Hepatocyte (in vitro differentiated cells): ENCODE results near the gene CDK17.

Experiments
- CTCF ChIP-seq: fragments of 200-600 bp; sonication (generic); IDR thresholded peaks from 2 replicates; pipeline ENCODE4 v1.5.1; 2016; ENCODE audit warnings: antibody characterized with exemption, mild to moderate bottlenecking; ENCODE audit not compliant: poor library complexity
- EZH2 ChIP-seq: fragments of 200-600 bp; sonication (generic); IDR thresholded peaks from 2 replicates; pipeline ENCODE4 v1.6.1; 2016; ENCODE audit warnings: antibody characterized with exemption, mild to moderate bottlenecking, borderline replicate concordance
- EZH2phosphoT487 ChIP-seq: fragments of 200-600 bp; sonication (generic); IDR thresholded peaks from one replicate; pipeline ENCODE4 v1.6.1; 2018; ENCODE audit warnings: antibody characterized with exemption, mild to moderate bottlenecking, low read depth, moderate library complexity; ENCODE audit not compliant: unreplicated experiment, severe bottlenecking

GRCh38 chr12:96326628-96327227 lies 73.5 kb downstream of the CDK17 start:
- TF ChIP-seq CTCF (no peak), EZH2phosphoT487 (no peak), EZH2 (no peak)
